GM21786 (cell line): Measurements from ENCODE around the gene PTPN9.
"Not testable (repeated sequence)": the region's sequence is repeated elsewhere in the genome, so short reads cannot be mapped to it uniquely, and the experiment has no call there.

Source experiments
- ATAC-seq: cut with Tn5 transposase; IDR thresholded peaks from one replicate; pipeline ENCODE4 v1.9.1; 2021; ENCODE audit not compliant: unreplicated experiment

PTPN9 gene

DNA sequence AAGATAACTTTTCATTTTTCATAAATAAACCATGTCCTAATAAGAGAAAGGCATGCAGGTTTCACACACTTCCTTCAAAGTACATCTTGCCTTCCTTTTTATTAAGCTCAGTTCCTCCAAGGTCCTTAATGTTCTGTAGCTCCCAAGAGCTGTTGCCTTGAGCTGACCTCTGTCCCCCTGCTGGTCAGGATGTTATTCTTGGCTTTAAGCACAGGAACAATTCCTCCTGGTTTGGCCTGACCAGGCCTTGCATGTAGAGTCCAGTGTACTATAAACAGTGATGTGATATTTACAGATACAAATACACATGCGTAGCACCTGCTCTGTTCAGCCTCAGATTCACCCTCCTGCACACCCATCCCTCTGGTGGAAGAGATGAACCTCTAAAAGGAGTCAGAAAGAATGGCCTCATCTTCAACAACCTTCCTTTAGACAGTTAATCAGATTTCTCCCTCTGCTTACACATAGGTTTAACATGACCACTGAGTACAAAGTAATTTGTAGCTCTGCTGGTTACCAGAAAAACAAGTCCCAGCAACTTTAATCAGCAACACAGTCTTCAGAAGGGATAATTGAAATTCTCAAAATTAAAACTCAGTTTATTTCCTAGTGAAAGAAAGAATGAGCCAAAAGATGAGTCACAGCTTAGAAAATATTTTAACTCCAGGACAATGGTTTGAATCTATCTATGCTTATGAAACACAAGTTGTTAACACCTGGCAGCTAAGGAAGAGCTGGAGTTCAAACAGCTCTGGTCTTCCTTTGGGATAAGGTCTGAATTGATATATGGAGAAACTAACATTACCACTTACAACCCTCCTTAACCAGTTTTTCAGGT lies 46.5 kb downstream of the PTPN9 start:
- no peak for ATAC-seq

DNA sequence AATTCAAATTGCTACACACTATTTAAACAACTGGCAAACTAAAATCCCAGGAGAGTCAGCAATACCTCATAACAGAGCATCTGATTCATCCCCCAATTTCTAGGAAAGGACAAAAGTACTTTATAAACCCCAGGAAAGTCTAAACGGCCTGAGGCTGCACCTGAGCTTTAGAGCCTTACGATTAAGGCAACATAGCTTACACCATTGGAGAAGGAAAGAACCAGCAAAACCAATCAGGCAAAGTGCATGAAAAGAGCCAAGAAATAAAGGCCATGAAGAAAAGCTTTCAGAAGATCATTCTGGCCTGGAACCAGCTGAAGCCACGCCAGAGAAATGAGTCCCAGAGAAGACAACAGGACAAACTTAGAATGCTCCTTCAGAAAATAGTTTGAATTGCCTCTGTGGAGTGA lies 48.1 kb downstream of the PTPN9 start:
- ATAC-seq: no peak

DNA sequence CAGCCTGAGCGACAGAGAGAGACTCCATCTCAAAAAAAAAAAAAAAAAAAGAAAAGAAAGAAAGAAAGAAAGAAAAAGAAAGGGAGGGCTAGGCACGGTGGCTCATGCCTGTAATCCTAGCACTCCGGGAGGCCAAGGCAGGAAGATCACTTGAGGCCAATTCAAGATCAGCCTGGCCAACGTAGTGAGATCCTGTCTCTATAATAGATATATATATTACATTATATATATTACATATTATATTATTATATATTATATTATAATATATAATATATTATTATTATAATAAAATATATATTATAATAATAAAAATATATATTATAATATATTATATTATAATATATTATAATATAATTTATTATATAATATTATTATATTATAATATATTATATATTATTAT lies 48.9 kb downstream of the PTPN9 start:
- ATAC-seq: no peak

DNA sequence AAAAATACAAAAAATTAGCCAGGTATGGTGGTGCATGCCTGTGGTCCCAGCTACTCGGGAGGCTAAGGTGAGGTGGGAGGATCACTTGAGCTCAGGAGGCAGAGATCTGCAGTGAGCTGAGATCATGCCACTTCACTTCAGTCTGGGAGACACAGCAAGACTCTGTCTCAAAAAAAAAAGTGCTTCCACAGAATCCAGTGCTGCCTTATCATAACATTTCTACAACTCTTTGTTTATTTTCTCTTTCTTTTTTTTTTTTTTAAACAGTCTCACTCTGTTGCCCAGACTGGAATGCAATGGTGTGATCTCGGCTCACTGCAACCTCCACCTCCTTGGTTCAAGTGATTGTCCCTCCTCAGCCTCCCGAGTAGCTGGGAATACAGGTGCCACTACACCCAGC lies 53.4 kb downstream of the PTPN9 start:
- ATAC-seq: not testable (repeated sequence)

DNA sequence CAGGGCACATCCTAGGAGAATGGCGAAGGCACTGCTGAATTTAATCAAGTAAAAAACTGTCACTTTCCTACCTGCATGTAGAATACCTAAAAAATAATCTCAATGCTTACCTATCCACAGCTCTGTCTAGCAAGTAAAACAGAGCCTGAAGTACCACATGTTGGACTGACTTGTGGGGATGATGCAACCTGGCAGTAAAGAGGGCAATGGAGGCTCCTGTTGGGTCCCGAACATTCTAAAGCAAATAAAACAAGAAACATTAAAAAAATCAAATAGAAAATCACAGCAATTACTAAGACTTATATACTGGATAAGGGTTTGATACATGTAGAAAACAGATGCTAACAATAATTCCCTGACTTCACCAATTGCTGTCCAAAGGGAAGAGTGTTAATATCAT lies 56.1 kb downstream of the PTPN9 start:
- ATAC-seq: no peak

DNA sequence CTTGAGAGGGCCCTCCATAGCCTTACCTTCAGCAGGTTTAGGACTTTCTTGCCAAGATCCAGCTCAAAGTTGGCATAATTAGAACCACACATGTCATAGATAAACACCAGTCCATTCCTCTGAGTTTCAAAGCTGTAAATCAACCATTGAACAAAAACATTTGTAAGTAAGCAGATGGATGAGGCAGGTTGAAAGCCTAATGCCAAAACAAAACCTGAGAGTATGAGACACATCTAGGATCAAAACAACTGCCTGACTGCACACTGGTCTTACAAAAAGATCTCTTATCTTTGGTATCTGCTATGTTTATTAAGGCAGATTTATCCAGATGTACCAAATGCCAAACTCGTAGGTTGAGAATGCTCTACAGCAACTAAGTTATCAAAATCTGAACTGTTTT lies 61.9 kb downstream of the PTPN9 start:
- ATAC-seq: no peak

DNA sequence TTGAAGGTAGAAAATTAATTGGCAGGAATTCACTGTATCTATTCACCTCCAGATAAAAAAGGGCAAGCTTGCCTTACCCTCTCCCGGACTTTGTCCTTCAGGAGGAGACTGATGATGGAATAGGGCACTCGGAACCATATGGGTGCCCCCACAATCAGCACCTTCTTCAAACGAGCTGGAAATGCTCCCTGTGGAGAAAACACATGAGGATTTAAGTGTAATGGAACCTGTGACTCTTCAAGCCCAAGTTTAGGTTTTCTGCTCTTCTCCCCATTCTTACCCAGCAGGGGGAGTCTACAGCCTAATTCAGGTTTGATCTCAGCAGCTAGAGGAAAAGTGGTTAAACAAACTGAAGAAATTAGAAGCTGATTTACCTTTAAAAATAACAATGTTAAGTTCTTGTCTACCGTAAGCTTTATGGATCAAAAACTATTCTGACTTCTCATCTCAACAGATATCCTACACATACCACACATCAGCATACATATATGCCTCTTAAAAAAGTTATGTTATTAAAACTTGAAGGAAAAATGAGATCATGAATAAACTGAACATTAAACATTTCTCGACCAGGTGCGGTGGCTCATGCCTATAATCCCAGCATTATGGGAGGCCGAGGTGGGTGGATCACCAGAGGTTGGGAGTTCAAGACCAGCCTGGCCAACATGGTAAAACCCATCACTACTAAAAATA lies 70.1 kb downstream of the PTPN9 start:
- no peak for ATAC-seq

DNA sequence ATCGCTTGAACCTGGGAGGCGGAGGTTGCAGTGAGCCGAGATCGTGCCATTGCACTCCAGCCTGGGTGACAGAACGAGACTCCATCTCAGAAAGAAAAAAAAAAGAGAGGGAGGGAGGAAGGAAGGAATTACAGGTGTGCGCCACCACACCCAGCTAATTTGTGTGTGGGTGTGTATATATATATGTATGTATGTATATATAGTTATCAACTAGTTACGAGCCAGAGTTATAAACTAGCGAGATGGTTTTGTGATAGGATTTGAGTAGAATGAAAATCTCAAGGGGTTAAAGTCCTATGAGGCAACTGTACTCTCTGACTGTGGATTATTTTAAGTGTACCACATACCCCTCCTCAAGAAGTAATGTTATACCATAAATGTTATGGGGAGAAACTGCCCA lies 76.8 kb downstream of the PTPN9 start:
- no peak for ATAC-seq

DNA sequence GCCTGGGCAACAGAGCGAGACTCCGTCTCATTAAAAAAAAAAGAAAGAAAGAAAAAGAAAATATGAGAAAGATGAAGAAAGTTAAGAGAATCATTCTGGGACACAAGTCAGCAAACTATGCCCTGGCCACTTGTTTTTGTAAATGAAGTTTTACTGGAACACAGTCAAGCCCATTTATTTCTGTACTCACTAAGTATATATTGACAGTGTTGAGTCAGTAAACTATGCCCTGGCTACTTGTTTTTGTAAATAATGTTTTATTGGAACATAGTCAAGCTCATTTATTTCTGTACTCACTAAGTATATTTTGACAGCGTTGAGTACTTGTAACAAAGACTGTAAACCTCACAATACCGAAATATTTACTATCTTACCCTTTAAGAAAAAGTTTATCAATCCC lies 85.4 kb downstream of the PTPN9 start:
- no peak for ATAC-seq

DNA sequence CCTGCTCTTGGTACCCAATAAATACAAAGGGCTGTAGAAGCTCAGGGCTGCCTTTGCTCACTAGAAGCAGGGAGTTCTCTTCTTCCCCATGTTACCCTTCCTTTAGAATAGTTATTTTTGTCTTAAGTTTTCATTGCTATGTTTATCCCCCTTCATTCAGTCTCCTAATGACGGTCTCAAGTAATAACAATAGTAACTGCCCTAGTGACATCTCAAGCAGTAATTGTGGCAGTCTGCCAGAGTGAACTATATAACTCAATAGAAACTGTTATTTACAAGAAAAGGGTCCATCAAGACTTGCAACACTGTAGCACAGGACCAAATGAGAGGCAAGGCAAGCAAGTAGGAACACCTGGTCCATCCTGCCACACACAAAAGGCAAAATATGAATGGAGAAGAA lies 95.2 kb downstream of the PTPN9 start:
- no peak for ATAC-seq

DNA sequence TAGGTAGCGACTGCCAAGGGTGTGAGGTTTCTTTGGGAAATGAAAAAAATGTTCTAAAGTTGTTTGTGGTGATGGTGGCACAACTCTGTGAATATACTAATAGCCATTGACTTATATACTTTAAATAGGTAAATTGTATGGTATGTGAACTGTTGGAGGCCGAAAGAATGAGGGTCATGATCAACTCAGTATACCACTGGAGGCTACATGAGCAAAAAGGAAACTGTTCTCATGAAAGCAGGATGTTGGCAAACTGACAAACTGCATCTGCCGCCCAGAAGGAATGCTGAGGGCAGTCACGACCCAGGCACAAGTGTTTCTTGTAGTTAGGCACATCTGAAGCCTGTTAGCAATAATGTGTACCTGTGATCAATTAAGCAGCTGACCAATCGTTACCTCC lies 95.6 kb downstream of the PTPN9 start:
- not testable (repeated sequence) for ATAC-seq

DNA sequence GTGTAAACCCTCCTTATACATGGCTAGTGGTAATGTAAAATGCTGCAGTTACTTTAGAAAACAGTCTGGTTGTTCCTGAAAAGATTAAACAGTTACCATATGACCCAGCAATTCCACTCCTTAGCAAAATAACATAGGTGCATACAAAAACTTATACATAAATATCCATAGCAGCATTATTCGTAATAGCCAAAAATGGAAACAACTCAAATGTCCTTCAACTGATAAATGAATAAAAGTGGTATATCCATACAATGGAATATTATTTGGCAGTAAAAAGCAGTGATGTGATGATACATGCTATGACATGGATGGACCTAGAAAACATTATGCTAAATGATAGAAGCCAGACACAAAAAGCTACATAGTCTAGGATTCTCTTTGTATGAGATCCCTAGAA lies 96.0 kb downstream of the PTPN9 start:
- no peak for ATAC-seq

DNA sequence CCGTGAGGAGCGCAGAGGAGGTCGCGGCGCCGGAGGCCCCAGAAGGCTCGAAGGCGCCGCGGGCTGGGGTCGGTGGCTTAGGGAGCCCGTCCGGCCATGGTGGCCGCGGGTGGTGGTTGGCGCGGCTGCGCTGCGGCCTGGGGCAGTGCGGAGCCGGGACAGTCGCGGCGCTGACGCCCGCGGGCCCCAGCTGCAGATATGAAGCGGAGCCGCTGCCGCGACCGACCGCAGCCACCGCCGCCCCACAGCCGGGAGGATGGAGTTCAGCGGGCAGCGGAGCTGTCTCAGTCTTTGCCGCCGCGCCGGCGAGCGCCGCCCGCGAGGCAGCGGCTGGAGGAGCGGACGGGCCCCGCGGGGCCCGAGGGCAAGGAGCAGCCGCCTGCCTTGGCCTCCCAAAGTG lies 98.7 kb downstream of the PTPN9 start:
- ATAC-seq: not testable (repeated sequence)

DNA sequence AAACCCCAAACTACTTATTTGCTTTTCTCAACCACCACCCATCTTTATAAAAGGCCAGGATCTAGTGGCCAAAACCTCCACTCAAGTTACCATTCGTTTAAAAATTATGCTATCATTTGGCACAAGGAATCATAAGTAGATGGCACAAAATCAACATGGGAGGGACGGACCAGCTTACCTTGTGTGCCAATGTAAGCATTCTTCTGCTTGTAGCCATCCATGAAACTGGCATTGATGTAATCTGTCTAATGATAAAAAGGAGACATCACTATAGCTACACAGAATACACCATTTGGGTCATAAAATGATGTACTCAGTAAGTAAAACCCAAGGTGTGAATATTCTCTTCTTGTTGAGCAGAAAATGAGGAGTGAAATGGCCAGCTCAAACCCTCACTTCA lies 99.4 kb downstream of the PTPN9 start:
- no peak for ATAC-seq

DNA sequence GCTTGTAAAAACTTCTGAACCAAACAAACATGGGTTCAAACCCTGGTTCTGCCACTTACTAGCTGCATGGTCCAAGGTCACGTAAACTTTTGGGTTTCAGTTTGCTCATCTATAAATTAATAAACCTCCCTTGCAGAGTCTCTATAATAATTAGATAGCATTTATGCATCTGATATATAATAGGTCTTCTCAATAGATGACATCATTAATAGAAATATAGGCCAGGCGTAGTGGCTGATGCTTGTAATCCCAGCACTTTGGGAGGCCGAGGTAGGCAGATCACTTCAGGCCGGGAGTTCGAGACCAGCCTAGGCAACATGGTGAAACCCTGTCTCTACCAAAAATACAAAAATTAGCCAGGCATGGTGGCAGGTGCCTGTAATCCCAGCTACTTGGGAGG lies 102.0 kb downstream of the PTPN9 start:
- not testable (repeated sequence) for ATAC-seq

DNA sequence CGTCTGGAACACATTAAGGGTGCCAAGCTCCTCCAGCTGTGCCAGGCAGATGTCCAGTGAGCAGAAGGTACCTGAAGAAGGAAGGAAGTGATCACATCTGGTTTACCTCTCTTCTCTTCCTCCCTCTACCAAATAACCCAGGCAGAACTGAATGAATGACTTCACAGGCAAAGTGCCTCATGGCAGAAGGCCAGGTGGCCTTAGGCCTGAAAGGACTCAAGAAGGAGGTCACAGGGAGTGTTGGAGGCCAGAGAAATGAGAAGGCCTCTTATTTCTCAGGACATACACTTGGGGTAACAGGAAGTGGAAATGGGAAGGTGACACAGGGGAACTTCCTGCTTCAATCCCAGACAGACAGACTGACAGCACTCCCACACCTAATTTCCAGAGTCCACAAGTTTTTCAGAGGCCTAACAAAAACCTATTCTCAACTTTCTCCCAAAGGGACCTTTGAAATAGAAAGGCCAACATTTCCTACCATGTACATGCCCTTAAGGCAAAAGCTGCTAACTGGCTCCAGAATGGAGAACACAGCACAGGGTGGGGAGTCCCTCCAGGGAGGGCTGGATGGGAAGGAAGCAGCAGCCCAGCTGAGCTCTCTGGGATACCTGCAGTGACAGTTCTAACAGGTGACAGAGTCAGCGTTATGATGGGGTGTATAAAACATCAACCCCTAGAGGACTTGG lies 110.1 kb downstream of the PTPN9 start:
- no peak for ATAC-seq

DNA sequence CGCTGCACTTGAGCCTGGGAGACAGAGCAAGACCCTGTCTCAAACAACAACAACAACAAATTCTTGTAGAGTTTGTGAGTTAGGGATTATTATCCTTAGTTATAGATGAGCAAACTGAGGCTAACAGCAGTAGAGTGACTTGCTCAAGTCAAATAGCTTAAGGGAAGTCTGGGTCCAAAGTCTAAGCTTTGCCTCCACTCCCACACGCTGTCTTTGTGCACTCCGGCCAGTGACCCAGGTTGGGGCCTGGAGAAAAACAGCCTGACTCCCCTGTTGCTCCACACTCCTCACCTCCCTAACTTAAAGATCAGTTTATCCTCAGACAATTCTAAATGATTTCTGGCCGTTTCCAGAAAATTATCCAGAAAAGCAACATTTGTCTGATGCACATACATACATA lies 118.5 kb downstream of the PTPN9 start:
- ATAC-seq: no peak

DNA sequence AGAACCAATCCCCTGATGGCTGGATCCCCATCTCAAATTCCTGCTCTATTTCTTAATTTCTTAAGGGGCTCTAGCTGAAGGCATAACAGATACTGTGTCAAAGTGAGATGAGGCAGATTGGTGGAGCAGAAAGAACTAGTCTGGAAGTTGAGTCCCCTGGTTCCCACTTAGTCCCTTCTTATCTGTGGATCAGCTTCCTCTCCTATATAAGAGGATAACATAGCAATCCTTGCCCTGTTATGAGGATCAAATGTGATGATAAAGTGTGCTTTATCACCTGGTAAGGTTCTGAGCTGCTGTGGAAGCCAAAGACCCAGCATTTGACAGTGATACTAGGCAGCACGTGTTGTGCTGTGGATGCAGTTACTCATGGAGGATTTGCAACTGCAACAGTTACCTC lies 119.5 kb downstream of the PTPN9 start:
- ATAC-seq: no peak

DNA sequence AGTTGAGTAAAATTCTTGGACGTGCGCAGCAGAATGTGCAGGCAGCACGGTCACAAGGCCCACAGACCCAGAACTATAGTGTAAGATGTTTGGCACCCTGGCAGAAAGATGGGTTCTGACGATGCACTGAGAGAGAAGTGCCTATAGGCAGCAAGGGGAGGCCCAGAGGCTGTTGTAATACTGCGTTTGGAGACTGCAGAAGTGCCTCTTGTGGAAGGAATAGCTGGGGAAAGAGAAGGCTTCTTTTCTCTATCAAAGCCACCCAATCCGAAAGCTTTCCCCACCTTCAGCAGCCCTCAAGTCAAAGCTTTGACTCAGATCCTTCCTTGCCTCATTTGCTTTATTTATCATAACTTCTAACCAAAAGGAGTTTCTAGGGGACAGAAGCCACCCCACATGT lies 122.4 kb downstream of the PTPN9 start:
- no peak for ATAC-seq

DNA sequence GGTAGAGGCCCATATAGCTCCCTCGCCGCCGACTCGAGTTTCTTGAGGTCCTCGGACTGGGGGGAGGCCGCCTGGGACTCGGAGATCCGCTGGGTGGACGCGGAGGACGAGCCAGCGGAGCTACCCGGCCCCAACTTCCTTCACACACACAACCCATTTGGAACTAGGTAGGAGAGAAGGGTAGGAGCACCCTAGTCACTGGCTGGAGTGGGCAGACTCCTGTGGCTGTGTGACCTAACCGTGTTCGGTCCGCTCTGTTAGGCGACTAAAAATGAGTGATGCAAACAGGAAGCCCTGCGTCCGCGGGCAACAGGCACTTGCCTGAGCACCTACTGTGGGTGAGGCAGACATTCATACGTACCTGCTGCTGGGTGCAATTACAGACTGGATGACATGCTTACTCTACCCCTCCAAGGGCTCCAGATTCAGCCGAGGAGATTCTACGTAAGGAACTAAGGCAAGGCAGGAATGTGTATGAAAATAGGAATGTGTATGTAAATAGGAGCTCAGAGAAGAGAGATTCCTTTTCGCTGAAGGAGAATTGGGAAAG lies 123.1 kb downstream of the PTPN9 start:
- no peak for ATAC-seq

DNA sequence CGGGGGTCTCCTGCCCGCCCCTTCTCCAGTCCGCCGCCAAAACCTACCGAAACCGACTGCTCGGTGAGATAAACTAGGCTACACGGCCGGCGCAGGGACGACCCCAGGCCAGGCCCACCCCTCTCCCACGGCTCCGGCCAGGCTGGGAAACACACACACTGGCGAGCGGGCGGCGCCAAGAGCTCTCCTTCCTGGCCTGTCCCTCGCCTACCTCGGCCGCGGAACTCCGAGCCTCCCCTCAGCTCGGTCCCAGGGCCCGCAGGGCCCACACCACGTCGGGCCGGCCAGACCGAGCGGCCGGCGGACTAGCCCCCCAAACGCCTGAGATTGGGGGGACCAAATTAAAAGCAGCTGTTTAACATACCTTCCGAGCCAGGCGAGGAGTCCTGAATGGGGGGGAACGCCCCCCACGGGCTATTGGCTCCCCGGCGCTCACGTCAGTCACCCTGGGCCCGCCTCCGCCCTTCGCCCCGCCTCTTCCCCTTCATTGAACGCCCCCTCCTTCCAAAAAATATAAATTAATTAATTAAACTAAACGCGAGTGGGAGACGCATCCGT lies 123.6 kb downstream of the PTPN9 start:
- no peak for ATAC-seq
